ENCODE data around the gene TSPAN18.

GRCh38 chr11:44837661-44838060 lies 110.9 kb downstream of the TSPAN18 start:
- TF ChIP-seq CTCF (IDR thresholded peaks at IDR 0.05; ENCODE audit: low read length) (no peak), EZH2 (IDR thresholded peaks at IDR 0.05; ENCODE audit: borderline replicate concordance, low read length) (no peak)

Data from OCI-LY1 (cell line).